ENCODE measurements around the gene UBE2U.

Gene UBE2U

GRCh38 chr1:64310760-64311159 lies 107.3 kb downstream of the UBE2U start:
- no peak overlapping the region for H3K27ac ChIP-seq (ENCODE audit: poor library complexity, severe bottlenecking)
- no peaks in the 10 kb centered on the region for H3K27me3 ChIP-seq (ENCODE audit: insufficient read depth, poor library complexity, severe bottlenecking)
- H3K9me3 ChIP-seq (ENCODE audit: severe bottlenecking), result no peaks in the 10 kb centered on the region
- H3K4me1 ChIP-seq (ENCODE audit: insufficient read depth, poor library complexity, severe bottlenecking), result no peaks in the 10 kb centered on the region
- no peak for ATAC-seq (ENCODE audit: low read depth)
- TF ChIP-seq CTCF (IDR thresholded peaks at IDR 0.05; ENCODE audit: poor library complexity, severe bottlenecking), result no peak
- DNase-seq (ENCODE audit: low spot score), result no peak
- no peak overlapping the region for H3K4me3 ChIP-seq (ENCODE audit: severe bottlenecking)
- H3K36me3 ChIP-seq (ENCODE audit: low read depth), result no peaks in the 10 kb centered on the region

GRCh38 chr1:64312431-64312830 lies 109.0 kb downstream of the UBE2U start:
- Histone ChIP-seq H3K9me3 (ENCODE audit: severe bottlenecking) (no peaks in the 10 kb centered on the region), H3K27me3 (ENCODE audit: insufficient read depth, poor library complexity, severe bottlenecking) (no peaks in the 10 kb centered on the region), H3K4me3 (ENCODE audit: severe bottlenecking) (no peak overlapping the region), H3K36me3 (ENCODE audit: low read depth) (no peaks in the 10 kb centered on the region), H3K4me1 (ENCODE audit: insufficient read depth, poor library complexity, severe bottlenecking) (no peaks in the 10 kb centered on the region), H3K27ac (ENCODE audit: poor library complexity, severe bottlenecking) (no peak overlapping the region)
- no peak for TF ChIP-seq CTCF (IDR thresholded peaks at IDR 0.05; ENCODE audit: poor library complexity, severe bottlenecking)
- DNase-seq (ENCODE audit: low spot score) (no peak), ATAC-seq (ENCODE audit: low read depth) (no peak)

DNA sequence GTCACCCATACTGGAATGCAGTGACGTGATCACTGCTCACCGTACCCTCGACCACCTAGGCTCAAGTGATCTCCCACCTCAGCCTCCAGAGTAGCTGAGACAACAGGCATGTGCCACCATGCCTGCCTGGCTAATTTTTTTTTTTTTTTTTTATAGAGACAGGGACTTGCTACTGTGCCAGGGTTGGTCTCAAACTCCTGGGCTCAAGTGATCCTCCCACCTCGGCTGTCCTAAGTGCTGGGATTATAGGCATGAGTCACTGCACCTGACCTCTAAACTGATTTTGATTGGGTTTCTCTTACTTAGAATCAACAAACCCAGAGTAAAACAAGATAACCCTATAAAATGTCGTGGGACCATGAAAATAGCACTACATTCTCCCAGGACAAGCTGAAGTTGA lies 112.0 kb downstream of the UBE2U start:
- H3K36me3 ChIP-seq (ENCODE audit: low read depth), result no peaks in the 10 kb centered on the region
- H3K4me3 ChIP-seq (ENCODE audit: severe bottlenecking), result no peak overlapping the region
- TF ChIP-seq CTCF (IDR thresholded peaks at IDR 0.05; ENCODE audit: poor library complexity, severe bottlenecking), result no peak
- no peak overlapping the region for H3K27ac ChIP-seq (ENCODE audit: poor library complexity, severe bottlenecking)
- H3K9me3 ChIP-seq (ENCODE audit: severe bottlenecking), result no peaks in the 10 kb centered on the region
- H3K27me3 ChIP-seq (ENCODE audit: insufficient read depth, poor library complexity, severe bottlenecking), result no peaks in the 10 kb centered on the region
- peaks cover 3% of the 10 kb centered on the region for H3K4me1 ChIP-seq (ENCODE audit: insufficient read depth, poor library complexity, severe bottlenecking)
- no peak for ATAC-seq (ENCODE audit: low read depth)
- no peak for DNase-seq (ENCODE audit: low spot score)

Measured in RWPE2 (cell line).